Keratinocyte (primary cell): ENCODE results near the gene SSX2IP. TPM values are rescaled to one million over a fixed set of nuclear protein-coding genes. Genes with fewer than 3 reads are reported as not detected.

Source experiments
- DNase-seq: peaks from one replicate; pipeline ENCODE4 v3.0.0-alpha.2; 2011; ENCODE audit warnings: low read depth, missing footprints, low spot score
- FAIRE-seq: peaks from 2 replicates; lab custom pipeline; 2011; peaks lifted over from hg19 to GRCh38; lab: Jason Lieb, UNC
- H2AFZ ChIP-seq: 2 replicates; pipeline ENCODE4 v1.6.0; 2012; ENCODE audit warnings: low read length, control low read depth, inconsistent platforms; ENCODE audit not compliant: control insufficient read depth
- H3K27ac ChIP-seq: 2 replicates; pipeline ENCODE4 v1.5.1; 2011; ENCODE audit warnings: low read length; ENCODE audit not compliant: control insufficient read depth, insufficient read depth
- H3K27me3 ChIP-seq: 3 replicates; pipeline ENCODE4 v1.6.0; 2011; ENCODE audit warnings: low read length; ENCODE audit not compliant: control insufficient read depth, insufficient read depth; ENCODE audit errors: extremely low read depth
- H3K36me3 ChIP-seq, 2 experiments: 2 replicates in 1 of 2; 3 replicates in 1 of 2; pipeline ENCODE4 v1.5.1; 2011; ENCODE audit warnings: low read length in 2 of 2, mild to moderate bottlenecking in 1 of 2; ENCODE audit not compliant: control insufficient read depth in 2 of 2, insufficient read depth in 2 of 2; ENCODE audit errors: extremely low read depth in 1 of 2
- H3K4me1 ChIP-seq: 3 replicates; pipeline ENCODE4 v1.5.1; 2011; ENCODE audit warnings: low read length; ENCODE audit not compliant: control insufficient read depth, insufficient read depth; ENCODE audit errors: extremely low read depth
- H3K4me2 ChIP-seq: 3 replicates; pipeline ENCODE4 v1.6.0; 2011; ENCODE audit warnings: low read depth, low read length; ENCODE audit not compliant: control insufficient read depth, insufficient read depth; ENCODE audit errors: extremely low read depth
- H3K4me3 ChIP-seq, 3 experiments: fragments of 200-600 bp in 1 of 3; sonication (generic) in 1 of 3; 2 replicates in 2 of 3; 3 replicates in 1 of 3; pipeline ENCODE4 v1.5.1; 2011 to 2016; ENCODE audit warnings: low read length in 3 of 3, mild to moderate bottlenecking in 3 of 3, control low read depth in 2 of 3, inconsistent platforms in 1 of 3, low read depth in 1 of 3, mixed read lengths in 1 of 3, mixed run types in 1 of 3, moderate library complexity in 1 of 3; ENCODE audit not compliant: control insufficient read depth in 2 of 3, insufficient read depth in 2 of 3; ENCODE audit errors: extremely low read depth in 1 of 3
- H3K79me2 ChIP-seq: 2 replicates; pipeline ENCODE4 v1.6.0; 2012; ENCODE audit warnings: low read length; ENCODE audit not compliant: control insufficient read depth, insufficient read depth
- H3K9ac ChIP-seq: 3 replicates; pipeline ENCODE4 v1.6.0; 2011; ENCODE audit warnings: low read length; ENCODE audit not compliant: control insufficient read depth, insufficient read depth; ENCODE audit errors: extremely low read depth
- H3K9me1 ChIP-seq: 3 replicates; pipeline ENCODE4 v1.6.0; 2011; ENCODE audit warnings: low read length; ENCODE audit not compliant: control insufficient read depth, insufficient read depth; ENCODE audit errors: extremely low read depth
- H3K9me3 ChIP-seq: 2 replicates; pipeline ENCODE4 v1.5.1; 2012; ENCODE audit warnings: low read depth, low read length; ENCODE audit not compliant: control insufficient read depth
- H4K20me1 ChIP-seq: 3 replicates; pipeline ENCODE4 v1.6.0; 2011; ENCODE audit warnings: low read length; ENCODE audit not compliant: control insufficient read depth, insufficient read depth; ENCODE audit errors: extremely low read depth
- CTCF ChIP-seq, 3 experiments: IDR thresholded peaks in 1 of 3; conservative IDR thresholded peaks in 1 of 3; optimal IDR thresholded peaks in 1 of 3; 2 replicates in 2 of 3; 3 replicates in 1 of 3; pipeline versions ENCODE3 to v1.5.1; 2011; ENCODE audit warnings: low read length in 3 of 3, mild to moderate bottlenecking in 3 of 3, moderate library complexity in 2 of 3, control low read depth in 1 of 3, inconsistent platforms in 1 of 3; ENCODE audit not compliant: insufficient read depth in 2 of 3; ENCODE audit errors: extremely low read depth in 1 of 3
- EZH2 ChIP-seq: IDR thresholded peaks from one replicate; pipeline ENCODE4 v1.6.1; 2012; ENCODE audit warnings: inconsistent platforms, mild to moderate bottlenecking, low read length, moderate library complexity
- dilution Hi-C: fragments of 300-500 bp; cut with MboI; formaldehyde crosslinking; loops from one replicate; pipeline ENCODE4 v1.7.0; 2020; ENCODE audit warnings: low sequenced_read_pairs; ENCODE audit not compliant: extremely low pct_ligation_motif_present
- polyA plus RNA-seq, 5 experiments: library from polyadenylated mRNA; depleted of rRNA in 3 of 5; stranded (reverse) in 3 of 5; stranded (forward) in 1 of 5; unstranded in 1 of 5; fragments of >200 nt; gene quantifications; 1 replicate in 1 of 5; 2 replicates in 3 of 5; 3 replicates in 1 of 5; pipeline versions ENCODE4 v1.2.1 to v1.2.3, GENCODE V29; 2011 to 2012; ENCODE audit warnings: missing spikeins in 2 of 5, low read depth in 1 of 5, low replicate concordance in 1 of 5

Gene SSX2IP
- polyA plus RNA-seq, 1 donor (not counting 4 experiments of a cell fraction or from before 2014, with no cell fraction given) = 13.0 TPM

- no peak for DNase-seq
- Histone ChIP-seq H3K4me1 (peaks cover 19% of the 10 kb centered on the region), H3K27ac (no peak overlapping the region), H3K79me2 (no peaks in the 10 kb centered on the region), H3K9me3 (no peaks in the 10 kb centered on the region), H3K9me1 (peaks cover 3% of the 10 kb centered on the region), H3K4me2 (no peak overlapping the region), H3K36me3 (no peaks in the 10 kb centered on the region), H3K4me3 (no peak overlapping the region), H4K20me1 (no peaks in the 10 kb centered on the region), H3K27me3 (no peaks in the 10 kb centered on the region), H2AFZ (no peak overlapping the region), H3K9ac (no peak overlapping the region)
- dilution Hi-C loops = no loop called here
- TF ChIP-seq CTCF (optimal IDR thresholded peaks at IDR 0.05 in 1 of 3, IDR thresholded peaks at IDR 0.05 in 1 of 3, conservative IDR thresholded peaks at IDR 0.05 in 1 of 3; ENCODE audit: extremely low read depth in 1 of 3, insufficient read depth in 2 of 3, low read length in 3 of 3) (no peak), EZH2 (no peak)
- no peak for FAIRE-seq
These were observed 11.9 kb upstream of the SSX2IP start for GRCh38 chr1:84702143-84702542.

DNA sequence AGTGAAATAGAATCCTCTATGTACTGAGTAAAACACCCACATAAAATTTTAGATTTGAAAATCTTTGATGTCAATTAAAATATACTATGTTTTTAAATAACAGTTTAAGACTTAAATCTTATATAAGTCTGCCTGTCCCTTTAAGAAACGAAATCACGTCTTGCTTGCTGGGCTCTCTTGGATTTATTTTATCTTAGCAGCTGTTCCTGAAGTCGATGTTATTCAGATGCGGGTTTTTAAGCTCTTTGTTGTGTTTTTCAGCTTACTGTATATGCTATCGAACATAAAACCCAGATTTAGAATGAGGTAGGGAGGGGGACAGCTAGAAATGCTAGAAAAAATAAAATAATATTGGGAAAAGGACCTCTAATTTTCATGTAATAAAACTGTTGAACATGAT is 11.1 kb upstream of the SSX2IP start:
- H3K9ac ChIP-seq = no peak overlapping the region
- H3K4me2 ChIP-seq = no peak overlapping the region
- H3K9me1 ChIP-seq = peaks cover 3% of the 10 kb centered on the region
- TF ChIP-seq EZH2 = no peak
- TF ChIP-seq CTCF (optimal IDR thresholded peaks at IDR 0.05 in 1 of 3, IDR thresholded peaks at IDR 0.05 in 1 of 3, conservative IDR thresholded peaks at IDR 0.05 in 1 of 3; ENCODE audit: extremely low read depth in 1 of 3, insufficient read depth in 2 of 3, low read length in 3 of 3) = no peak
- no peaks in the 10 kb centered on the region for H3K36me3 ChIP-seq
- dilution Hi-C loops = no loop called here
- no peaks in the 10 kb centered on the region for H3K9me3 ChIP-seq
- H3K4me1 ChIP-seq = peaks cover 19% of the 10 kb centered on the region
- H3K27ac ChIP-seq = no peak overlapping the region
- H3K79me2 ChIP-seq = no peaks in the 10 kb centered on the region
- no peak overlapping the region for H3K4me3 ChIP-seq
- no peak overlapping the region for H2AFZ ChIP-seq
- H3K27me3 ChIP-seq = no peaks in the 10 kb centered on the region
- FAIRE-seq (no peak), DNase-seq (no peak)
- no peaks in the 10 kb centered on the region for H4K20me1 ChIP-seq
